Measurements from ENCODE around the gene LUZP1. TPM values are rescaled to one million over a fixed set of nuclear protein-coding genes. Genes with fewer than 3 reads are reported as not detected.

LUZP1 gene
- total and polyA plus RNA-seq, 2 donors (not counting 3 experiments of a cell fraction or from before 2014, with no cell fraction given), result 26.3 to 82.4 TPM

DNA sequence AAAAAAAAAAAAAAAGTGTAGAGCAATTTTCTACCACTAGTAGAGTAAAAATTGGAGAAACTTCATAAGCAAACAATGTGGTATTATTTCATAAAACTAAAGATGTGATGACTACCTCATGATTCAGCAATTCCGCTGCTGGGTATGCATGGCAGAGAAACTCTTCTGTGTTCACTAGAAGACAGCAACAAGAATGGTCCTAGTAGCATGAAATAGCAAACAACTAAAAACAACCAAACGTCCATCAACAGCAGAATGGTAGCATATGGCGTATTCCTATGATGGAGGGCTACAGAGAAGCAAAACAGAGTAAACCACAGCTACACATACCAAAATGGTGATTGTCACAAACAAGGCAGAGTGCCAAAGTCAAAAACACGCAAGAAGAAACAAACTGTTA, 29.7 kb upstream of the LUZP1 start:
- H3K27ac ChIP-seq (ENCODE audit: insufficient read depth, low read depth, low read length), result peak overlapping the region; percentile 67
- peaks cover 27% of the 10 kb centered on the region for H3K4me1 ChIP-seq (ENCODE audit: control insufficient read depth, extremely low read depth, insufficient read depth, low read length)
- H3K9me1 ChIP-seq (replicated peaks; ENCODE audit: control insufficient read depth, extremely low read depth, insufficient read depth, low read length), result no peaks in the 10 kb centered on the region
- H3K4me2 ChIP-seq (ENCODE audit: insufficient read depth, low read length), result peak overlapping the region; percentile 4
- H3K9me3 ChIP-seq (replicated peaks; ENCODE audit: control insufficient read depth, insufficient read depth, low read length), result no peaks in the 10 kb centered on the region
- no peak overlapping the region for H3K4me3 ChIP-seq (replicated peaks in 1 of 3; ENCODE audit: insufficient read depth in 1 of 3, low read depth in 1 of 3, low read length in 3 of 3)
- no peaks in the 10 kb centered on the region for H3K27me3 ChIP-seq (ENCODE audit: control insufficient read depth in 2 of 2, insufficient read depth in 2 of 2, low read length in 2 of 2)
- H2AFZ ChIP-seq (ENCODE audit: low read depth, low read length), result peak overlapping the region; percentile 56
- no peaks in the 10 kb centered on the region for H3K79me2 ChIP-seq (ENCODE audit: control insufficient read depth, insufficient read depth, low read length)
- no peaks in the 10 kb centered on the region for H3K36me3 ChIP-seq (ENCODE audit: control insufficient read depth in 2 of 2, extremely low read depth in 1 of 2, insufficient read depth in 2 of 2, low read length in 2 of 2)
- DNase-seq (ENCODE audit: low read depth, low spot score) (peak; percentile 73), FAIRE-seq (peak; percentile 81)
- no peak for TF ChIP-seq POLR2AphosphoS5 (IDR thresholded peaks at IDR 0.05; ENCODE audit: insufficient read depth, low read depth, low read length)
- peak; percentile 50 for TF ChIP-seq JUN (IDR thresholded peaks at IDR 0.05; ENCODE audit: borderline replicate concordance, insufficient read depth, insufficient read length, low read depth)
- TF ChIP-seq, protein P1, sequence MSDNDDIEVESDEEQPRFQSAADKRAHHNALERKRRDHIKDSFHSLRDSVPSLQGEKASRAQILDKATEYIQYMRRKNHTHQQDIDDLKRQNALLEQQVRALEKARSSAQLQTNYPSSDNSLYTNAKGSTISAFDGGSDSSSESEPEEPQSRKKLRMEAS (IDR thresholded peaks at IDR 0.05; ENCODE audit: insufficient read depth, insufficient read length), result no peak
- no peak for TF ChIP-seq MYC (IDR thresholded peaks at IDR 0.05; ENCODE audit: low read depth, low read length)
- TF ChIP-seq GATA2 (IDR thresholded peaks at IDR 0.05; ENCODE audit: insufficient read depth, insufficient read length, low read depth, low read length), result no peak
- TF ChIP-seq POLR2A (IDR thresholded peaks at IDR 0.05; ENCODE audit: low read depth, low read length), result no peak
- no peak for TF ChIP-seq EZH2 (IDR thresholded peaks at IDR 0.05; ENCODE audit: borderline replicate concordance, low read depth, low read length, severe bottlenecking)
- TF ChIP-seq, protein P2, sequence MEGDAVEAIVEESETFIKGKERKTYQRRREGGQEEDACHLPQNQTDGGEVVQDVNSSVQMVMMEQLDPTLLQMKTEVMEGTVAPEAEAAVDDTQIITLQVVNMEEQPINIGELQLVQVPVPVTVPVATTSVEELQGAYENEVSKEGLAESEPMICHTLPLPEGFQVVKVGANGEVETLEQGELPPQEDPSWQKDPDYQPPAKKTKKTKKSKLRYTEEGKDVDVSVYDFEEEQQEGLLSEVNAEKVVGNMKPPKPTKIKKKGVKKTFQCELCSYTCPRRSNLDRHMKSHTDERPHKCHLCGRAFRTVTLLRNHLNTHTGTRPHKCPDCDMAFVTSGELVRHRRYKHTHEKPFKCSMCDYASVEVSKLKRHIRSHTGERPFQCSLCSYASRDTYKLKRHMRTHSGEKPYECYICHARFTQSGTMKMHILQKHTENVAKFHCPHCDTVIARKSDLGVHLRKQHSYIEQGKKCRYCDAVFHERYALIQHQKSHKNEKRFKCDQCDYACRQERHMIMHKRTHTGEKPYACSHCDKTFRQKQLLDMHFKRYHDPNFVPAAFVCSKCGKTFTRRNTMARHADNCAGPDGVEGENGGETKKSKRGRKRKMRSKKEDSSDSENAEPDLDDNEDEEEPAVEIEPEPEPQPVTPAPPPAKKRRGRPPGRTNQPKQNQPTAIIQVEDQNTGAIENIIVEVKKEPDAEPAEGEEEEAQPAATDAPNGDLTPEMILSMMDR (IDR thresholded peaks at IDR 0.05; ENCODE audit: extremely low read depth in 1 of 2, insufficient read depth in 1 of 2, low read depth in 1 of 2, low read length in 2 of 2), result no peak
- peak; percentile 62 for TF ChIP-seq FOS (IDR thresholded peaks at IDR 0.05; ENCODE audit: borderline replicate concordance, insufficient read depth, low read length)
- POLR2A ChIA-PET, result interaction anchor here (0.7 kb wide), 1 partner anchor 33 kb away, joined by 4 read pairs; no protein-coding TSS in a partner anchor
- CTCF ChIA-PET, result interaction anchor here (0.9 to 4.6 kb wide), 4 partner anchors 13 to 298 kb away, joined by 4 to 62 read pairs (median 4); no protein-coding TSS in a partner anchor
- H4K20me1 ChIP-seq (replicated peaks; ENCODE audit: control insufficient read depth, extremely low read depth, insufficient read depth, low read length), result no peaks in the 10 kb centered on the region
- intact Hi-C loops (cut with micrococcal nuclease) (loop anchor here (5.0 kb wide), 1 partner anchor 79 kb away; no protein-coding TSS in a partner anchor), dilution Hi-C loops (cut with MboI; ENCODE audit: extremely low pct_ligation_motif_present, low sequenced_read_pairs) (no loop called here)
- H3K9ac ChIP-seq (replicated peaks; ENCODE audit: extremely low read depth, insufficient read depth, low read length), result no peak overlapping the region
- no TSS peak for BruUV-seq (replicated peaks)
